Panc1 (cell line): ENCODE measurements around the gene MED13L. TPM values are rescaled to one million over a fixed set of nuclear protein-coding genes. Genes with fewer than 3 reads are reported as not detected.
"Not testable (repeated sequence)": the region's sequence is repeated elsewhere in the genome, so short reads cannot be mapped to it uniquely, and the experiment has no call there.

Experiments
- ATAC-seq: fragments of 200-7000 bp; cut with Tn5 transposase; 2 replicates; pipeline ENCODE4 v1.9.1; 2020; ENCODE audit warnings: mild to moderate bottlenecking, moderate library complexity
- BruUV-seq: library from RNA; stranded (reverse); fragments of 400-500 nt; replicated peaks from 2 replicates; lab custom pipeline; 2021; lab: Mats Ljungman, UMichigan
- CTCF ChIA-PET: fragments of 300-600 bp; sonication (Branson Sonifier 250); formaldehyde crosslinking; loops from one replicate; lab custom pipeline; 2022; ENCODE audit warnings: antibody characterized with exemption; lab: Charles Lee
- POLR2A ChIA-PET: fragments of 300-600 bp; sonication (Branson Sonifier 250); formaldehyde crosslinking; loops from one replicate; lab custom pipeline; 2022; ENCODE audit warnings: antibody characterized with exemption; lab: Charles Lee
- DNase-seq: peaks from one replicate; pipeline ENCODE4 v3.0.0-alpha.2; 2010; ENCODE audit warnings: low read depth, low spot score
- H3K27ac ChIP-seq: 2 replicates; pipeline ENCODE4 v1.5.1; 2011; ENCODE audit warnings: mild to moderate bottlenecking, low read length, inconsistent platforms
- H3K27me3 ChIP-seq: fragments of 200-500 bp; sonication (Bioruptor generic); 2 replicates; pipeline ENCODE4 v1.6.0; 2014; ENCODE audit warnings: low read length, inconsistent platforms; ENCODE audit not compliant: control insufficient read depth, insufficient read depth
- H3K36me3 ChIP-seq: fragments of 200-500 bp; sonication (Bioruptor generic); 2 replicates; pipeline ENCODE4 v1.5.1; 2014; ENCODE audit warnings: inconsistent platforms, mild to moderate bottlenecking, low read length, moderate library complexity; ENCODE audit not compliant: control insufficient read depth, insufficient read depth
- H3K4me1 ChIP-seq: 2 replicates; pipeline ENCODE4 v1.5.1; 2011; ENCODE audit warnings: inconsistent platforms, mild to moderate bottlenecking, low read length, moderate library complexity; ENCODE audit not compliant: control insufficient read depth, insufficient read depth
- H3K4me3 ChIP-seq, 2 experiments: 2 replicates each; pipeline ENCODE4 v1.5.1; 2011 to 2012; ENCODE audit warnings: low read depth in 2 of 2, low read length in 2 of 2, mild to moderate bottlenecking in 2 of 2, inconsistent platforms in 1 of 2, moderate library complexity in 1 of 2
- H3K9me3 ChIP-seq: fragments of 200-500 bp; sonication (Bioruptor generic); 2 replicates; pipeline ENCODE4 v1.5.1; 2014; ENCODE audit warnings: low read depth, mild to moderate bottlenecking, inconsistent platforms, low read length, moderate library complexity; ENCODE audit not compliant: control insufficient read depth, insufficient read depth
- CTCF ChIP-seq: fragments of 450-650 bp; IDR thresholded peaks from 2 replicates; pipeline ENCODE4 v1.5.1; 2017; ENCODE audit warnings: mild to moderate bottlenecking
- POLR2AphosphoS5 ChIP-seq: IDR thresholded peaks from 2 replicates; pipeline ENCODE4 v1.6.1; 2012; ENCODE audit warnings: mild to moderate bottlenecking, low read depth, low read length, moderate library complexity
- REST ChIP-seq, 2 experiments: IDR thresholded peaks; 2 replicates each; pipeline ENCODE4 v1.6.1; 2011 to 2012; ENCODE audit warnings: low read depth in 2 of 2, control low read depth in 1 of 2, low read length in 1 of 2, mild to moderate bottlenecking in 1 of 2, moderate library complexity in 1 of 2; ENCODE audit not compliant: insufficient read depth in 1 of 2
- SIN3A ChIP-seq: IDR thresholded peaks from 2 replicates; pipeline ENCODE4 v1.6.1; 2012; ENCODE audit warnings: low read depth, mild to moderate bottlenecking, low read length, moderate library complexity, borderline replicate concordance; ENCODE audit not compliant: insufficient read depth
- TCF7L2 ChIP-seq: IDR thresholded peaks from 2 replicates; pipeline ENCODE4 v1.6.1; 2011; ENCODE audit warnings: mild to moderate bottlenecking, low read depth, low read length, inconsistent platforms
- in situ Hi-C: cut with HindIII; loops from 2 replicates; pipeline ENCODE4 v1.10.0; 2016; ENCODE audit warnings: low sequenced_read_pairs, low pct_unique_long_range_greater_than_20kb
- intact Hi-C: fragments of 100-400 bp; cut with micrococcal nuclease; formaldehyde crosslinking; loops from one replicate; pipeline ENCODE4 v1.10.0; 2022; ENCODE audit not compliant: unreplicated experiment
- total RNA-seq: library from RNA; stranded (reverse); gene quantifications from one replicate; pipeline ENCODE4 v1.2.1, GENCODE V29; 2021; ENCODE audit not compliant: unreplicated experiment

The MED13L gene
- total RNA-seq, 1 experiment from 2014 or later, result 170 TPM

- in situ Hi-C loops (no loop called here), intact Hi-C loops (no loop called here)
- no peaks in the 10 kb centered on the region for H3K36me3 ChIP-seq
- H3K27me3 ChIP-seq, result no peaks in the 10 kb centered on the region
- DNase-seq (no peak), ATAC-seq (no peak)
- no peaks in the 10 kb centered on the region for H3K9me3 ChIP-seq
- CTCF ChIA-PET, result no interaction called here
- POLR2A ChIA-PET, result no interaction called here
- no peak overlapping the region for H3K4me3 ChIP-seq
- H3K27ac ChIP-seq, result peak overlapping the region; percentile 58; the same call in 1 of the 2 replicates
- TF ChIP-seq CTCF (no peak), REST (IDR thresholded peaks at IDR 0.05; ENCODE audit: insufficient read depth in 1 of 2, low read depth in 2 of 2, low read length in 1 of 2) (no peak), TCF7L2 (no peak), POLR2AphosphoS5 (no peak), SIN3A (no peak)
- peaks cover 32% of the 10 kb centered on the region for H3K4me1 ChIP-seq
- no TSS peak for BruUV-seq
These were observed 10.4 kb upstream of the MED13L start for GRCh38 chr12:116287842-116288301.

GRCh38 chr12:116284396-116284795 is 6.9 kb upstream of the MED13L start:
- Histone ChIP-seq H3K27me3 (no peaks in the 10 kb centered on the region), H3K27ac (peak overlapping the region; percentile 44), H3K4me3 (no peak overlapping the region), H3K9me3 (no peaks in the 10 kb centered on the region), H3K36me3 (no peaks in the 10 kb centered on the region), H3K4me1 (peaks cover 59% of the 10 kb centered on the region)
- no TSS peak for BruUV-seq
- TF ChIP-seq POLR2AphosphoS5 (no peak), REST (IDR thresholded peaks at IDR 0.05; ENCODE audit: insufficient read depth in 1 of 2, low read depth in 2 of 2, low read length in 1 of 2) (no peak), TCF7L2 (no peak), SIN3A (no peak), CTCF (no peak)
- DNase-seq, result no peak
- intact Hi-C loops (loop anchor here (5.0 kb wide), 1 partner anchor 98 kb away; no protein-coding TSS in a partner anchor), in situ Hi-C loops (no loop called here)
- CTCF ChIA-PET, result no interaction called here
- POLR2A ChIA-PET, result no interaction called here
- no peak for ATAC-seq

GRCh38 chr12:116283881-116284280 is 6.4 kb upstream of the MED13L start:
- intact Hi-C loops, result loop anchor here (5.0 kb wide), 1 partner anchor 98 kb away; no protein-coding TSS in a partner anchor
- H3K4me3 ChIP-seq, H3K27me3 ChIP-seq, H3K36me3 ChIP-seq, CTCF ChIA-PET, ATAC-seq, BruUV-seq, POLR2A ChIA-PET, DNase-seq, H3K9me3 ChIP-seq, in situ Hi-C loops: not testable (repeated sequence)
- Histone ChIP-seq H3K27ac (peak overlapping the region; percentile 98; the same call in 1 of the 2 replicates), H3K4me1 (peaks cover 64% of the 10 kb centered on the region)
